Kidney (tissue), 14 donors: Measurements from ENCODE around the gene SF3B6. TPM values are rescaled to one million over a fixed set of nuclear protein-coding genes. Genes with fewer than 3 reads are reported as not detected.

Experiments used
- DNase-seq, 5 donors: peaks; one replicate each; pipeline ENCODE4 v3.0.0-alpha.2; 2013 to 2020
- FAIRE-seq: peaks from 2 replicates; lab custom pipeline; 2012; peaks lifted over from hg19 to GRCh38; lab: Jason Lieb, UNC
- H3K27ac ChIP-seq, 2 donors: one replicate each; pipeline ENCODE4 v1.7.0; 2013; ENCODE audit warnings: low read depth in 2 of 2, low read length in 2 of 2, inconsistent platforms in 1 of 2
- H3K27me3 ChIP-seq: one replicate; pipeline ENCODE4 v1.7.1; 2013; ENCODE audit warnings: low read length, inconsistent platforms; ENCODE audit not compliant: control insufficient read depth, insufficient read depth
- H3K36me3 ChIP-seq, 3 donors: one replicate each; pipeline versions ENCODE4 v1.7.0 to v1.7.1; 2013; ENCODE audit warnings: low read length in 3 of 3, control low read depth in 1 of 3, inconsistent platforms in 1 of 3; ENCODE audit not compliant: insufficient read depth in 3 of 3, control insufficient read depth in 2 of 3
- H3K4me1 ChIP-seq, 3 donors: one replicate each; pipeline versions ENCODE4 v1.7.0 to v1.7.1; 2013; ENCODE audit warnings: low read length in 3 of 3, inconsistent platforms in 1 of 3, low read depth in 1 of 3; ENCODE audit not compliant: control insufficient read depth in 2 of 3, insufficient read depth in 2 of 3
- H3K4me3 ChIP-seq, 3 donors: one replicate each; pipeline versions ENCODE4 v1.7.0 to v1.8.1; 2013; ENCODE audit warnings: low read length in 3 of 3, control low read depth in 1 of 3, inconsistent platforms in 1 of 3
- H3K9ac ChIP-seq, 3 donors: one replicate each; pipeline versions ENCODE4 v1.7.0 to v1.7.1; 2013; ENCODE audit warnings: low read length in 3 of 3, control low read depth in 1 of 3, inconsistent platforms in 1 of 3
- H3K9me3 ChIP-seq, 3 donors: one replicate each; pipeline versions ENCODE4 v1.7.0 to v1.7.1; 2013; ENCODE audit warnings: low read length in 3 of 3, control low read depth in 1 of 3, inconsistent platforms in 1 of 3; ENCODE audit not compliant: control insufficient read depth in 2 of 3, insufficient read depth in 1 of 3
- CTCF ChIP-seq: IDR thresholded peaks from 3 replicates; pipeline ENCODE4 v1.5.1; 2012; ENCODE audit warnings: mild to moderate bottlenecking, moderate library complexity, borderline replicate concordance; ENCODE audit not compliant: insufficient read depth; ENCODE audit errors: extremely low read depth
- intact Hi-C: fragments of 100-400 bp; cut with DNase I; formaldehyde crosslinking; loops from one replicate; pipeline ENCODE4 v1.11.1; 2022
- polyA plus RNA-seq: library from polyadenylated mRNA; stranded (reverse); fragments of 350-450 nt; fragmentation: Illumina TruSeq; extraction: RNeasy Lipid Tissue Mini Kit (QIAGEN cat#74804); gene quantifications from one replicate; pipeline ENCODE4 v1.2.3, GENCODE V29; 2014; ENCODE audit warnings: low read depth, low replicate concordance; ENCODE audit not compliant: insufficient read depth
- total RNA-seq: library from RNA; stranded (reverse); fragmentation: NEBNext Ultra II Directional; extraction: Animal tissue kit (Norgen Biotek cat#: 25700); gene quantifications from one replicate; pipeline ENCODE4 v1.2.1, GENCODE V29; 2021
- donor health status: control.
- donor health status: control.
- donor health status: control.
- donor health status: control.
- donor health status: control.
- donor health status: DM: yes; HTN: yes; CAD: no.
- donor health status: Normal renal cell carcinoma (clear cell type).

Gene SF3B6
- total and polyA plus RNA-seq, 2 donors from 2014 or later = 74.8 to 170 TPM

DNA sequence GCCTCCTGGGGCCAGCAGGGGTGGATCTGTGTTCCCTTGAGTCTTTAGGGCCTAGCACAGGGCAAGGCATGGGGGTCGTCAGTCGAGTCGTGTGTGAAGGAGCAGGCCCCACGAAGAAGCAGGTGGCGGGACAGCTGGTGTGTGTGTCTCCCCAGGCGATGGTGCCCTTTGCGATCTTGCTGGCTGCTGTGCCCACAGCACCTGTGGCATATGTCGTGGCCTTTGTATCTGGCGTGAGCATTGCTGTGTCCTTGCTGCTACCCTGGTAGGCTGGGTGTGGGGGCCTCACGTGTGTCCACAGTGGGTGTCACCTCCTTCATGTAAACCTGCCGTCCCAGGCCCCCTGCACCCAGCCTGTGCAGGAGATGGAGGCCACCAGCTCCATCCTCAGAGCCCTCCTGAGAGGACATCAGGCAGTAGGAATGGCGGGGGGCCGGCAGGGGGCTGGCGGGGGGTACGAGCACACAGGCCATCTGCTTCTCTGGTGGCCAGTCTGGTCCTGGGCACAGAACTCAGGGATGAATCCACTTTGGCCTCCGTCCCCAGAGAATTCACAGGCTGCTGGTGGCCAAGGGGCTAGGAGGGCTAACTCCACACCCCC lies 53.1 kb downstream of the SF3B6 start:
- FAIRE-seq (no peak), DNase-seq (no peak)
- Histone ChIP-seq H3K4me3 (no peak overlapping the region), H3K27me3 (no peaks in the 10 kb centered on the region), H3K36me3 (peaks cover 0 to 2% (median 0%) of the 10 kb centered on the region in 3 donors), H3K27ac (no peak overlapping the region), H3K4me1 (no peaks in the 10 kb centered on the region), H3K9me3 (no peaks in the 10 kb centered on the region), H3K9ac (no peak overlapping the region)
- TF ChIP-seq CTCF = no peak
- intact Hi-C loops = no loop called here

- DNase-seq (no peak), FAIRE-seq (no peak)
- peaks cover 0 to 2% (median 0%) of the 10 kb centered on the region in 3 donors for H3K36me3 ChIP-seq
Observed at GRCh38 chr2:24022324-24022974, 53.7 kb downstream of the SF3B6 start.

GRCh38 chr2:24021122-24021998 lies 54.8 kb downstream of the SF3B6 start:
- intact Hi-C loops = no loop called here
- TF ChIP-seq CTCF = no peak

More at GRCh38 chr2:24022324-24022974, 53.7 kb downstream of the SF3B6 start:
- Histone ChIP-seq H3K4me1 (no peaks in the 10 kb centered on the region), H3K27me3 (no peaks in the 10 kb centered on the region), H3K4me3 (no peak overlapping the region), H3K9me3 (no peaks in the 10 kb centered on the region), H3K27ac (no peak overlapping the region), H3K9ac (no peak overlapping the region)
- intact Hi-C loops = no loop called here
- TF ChIP-seq CTCF = no peak

More at GRCh38 chr2:24021122-24021998, 54.8 kb downstream of the SF3B6 start:
- Histone ChIP-seq H3K27me3 (no peaks in the 10 kb centered on the region), H3K36me3 (peaks cover 0 to 2% (median 0%) of the 10 kb centered on the region in 3 donors), H3K9me3 (no peaks in the 10 kb centered on the region), H3K4me3 (no peak overlapping the region), H3K4me1 (no peaks in the 10 kb centered on the region), H3K9ac (no peak overlapping the region), H3K27ac (no peak overlapping the region)
- peak in 1 of 5 donors; percentile 31 for DNase-seq
- FAIRE-seq = no peak
